ENCODE measurements around the gene RHOB. TPM values are rescaled to one million over a fixed set of nuclear protein-coding genes. Genes with fewer than 3 reads are reported as not detected.

RHOB gene
- total RNA-seq, 1 donor from 2014 or later = 160 TPM

DNA sequence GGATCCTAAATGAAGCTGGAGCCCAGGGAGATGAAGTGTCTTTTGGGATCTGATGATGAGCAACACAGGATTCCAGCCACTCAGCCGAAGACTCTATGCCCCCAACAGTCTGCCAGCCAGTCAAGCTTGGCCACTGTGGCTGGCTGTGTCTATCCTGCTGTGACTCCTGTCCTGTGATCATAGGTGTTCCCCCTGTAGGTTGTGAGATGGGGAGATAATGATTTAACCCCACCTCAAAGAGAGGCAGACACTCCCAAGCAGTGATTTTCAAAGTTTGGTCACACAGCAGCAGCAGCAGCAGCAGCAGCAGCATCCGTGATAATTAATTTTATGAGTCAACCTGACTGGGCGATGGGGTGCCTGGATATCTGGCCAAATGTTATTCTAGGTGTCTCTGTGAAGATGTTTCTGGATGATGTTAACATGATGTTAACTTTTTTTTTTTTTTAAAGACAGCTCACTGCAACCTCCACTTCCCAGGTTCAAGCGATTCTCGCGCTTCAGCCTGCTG lies 21.4 kb upstream of the RHOB start:
- H3K27me3 Mint-ChIP-seq (ENCODE audit: unreplicated experiment) = no peaks in the 10 kb centered on the region
- no peaks in the 10 kb centered on the region for H3K9me3 Mint-ChIP-seq (ENCODE audit: unreplicated experiment)
- peaks cover 47% of the 10 kb centered on the region for H3K4me1 Mint-ChIP-seq (ENCODE audit: unreplicated experiment)
- no peak for TF ChIP-seq CTCF (IDR thresholded peaks at IDR 0.05)
- no peak for DNase-seq (ENCODE audit: extremely low spot score, unreplicated experiment)
- peak overlapping the region; percentile 60 for H3K27ac Mint-ChIP-seq (ENCODE audit: unreplicated experiment)
- no peaks in the 10 kb centered on the region for H3K36me3 Mint-ChIP-seq (ENCODE audit: unreplicated experiment)
- H3K4me3 Mint-ChIP-seq (ENCODE audit: unreplicated experiment) = no peak overlapping the region

DNA sequence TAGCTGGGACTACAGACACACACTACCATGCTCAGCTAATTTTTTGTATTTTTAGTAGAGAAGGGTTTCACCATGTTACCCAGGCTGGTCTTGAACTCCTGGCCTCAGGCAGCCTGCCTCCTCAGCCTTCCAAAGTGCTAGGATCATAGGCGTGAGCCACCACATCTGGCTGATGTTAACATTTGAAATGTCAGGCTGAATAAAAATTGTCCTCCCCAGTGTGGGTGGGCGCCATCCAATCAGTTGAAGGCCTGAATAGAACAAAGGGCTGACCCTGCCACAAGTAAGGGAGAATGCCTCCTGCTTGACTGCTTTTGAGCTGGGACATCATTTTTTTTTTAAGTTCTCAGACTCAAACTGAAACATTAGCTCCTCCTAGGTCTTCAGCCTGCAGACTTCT lies 21.0 kb upstream of the RHOB start:
- Mint-ChIP-seq H3K36me3 (ENCODE audit: unreplicated experiment) (no peaks in the 10 kb centered on the region), H3K27ac (ENCODE audit: unreplicated experiment) (no peak overlapping the region), H3K4me1 (ENCODE audit: unreplicated experiment) (peaks cover 47% of the 10 kb centered on the region), H3K9me3 (ENCODE audit: unreplicated experiment) (no peaks in the 10 kb centered on the region), H3K4me3 (ENCODE audit: unreplicated experiment) (no peak overlapping the region), H3K27me3 (ENCODE audit: unreplicated experiment) (no peaks in the 10 kb centered on the region)
- DNase-seq (ENCODE audit: extremely low spot score, unreplicated experiment) = no peak
- no peak for TF ChIP-seq CTCF (IDR thresholded peaks at IDR 0.05)

- DNase-seq (ENCODE audit: extremely low spot score, unreplicated experiment) = no peak
- Mint-ChIP-seq H3K27me3 (ENCODE audit: unreplicated experiment) (no peaks in the 10 kb centered on the region), H3K36me3 (ENCODE audit: unreplicated experiment) (no peaks in the 10 kb centered on the region), H3K4me3 (ENCODE audit: unreplicated experiment) (no peak overlapping the region), H3K27ac (ENCODE audit: unreplicated experiment) (no peak overlapping the region), H3K9me3 (ENCODE audit: unreplicated experiment) (no peaks in the 10 kb centered on the region), H3K4me1 (ENCODE audit: unreplicated experiment) (peaks cover 29% of the 10 kb centered on the region)
- no peak for TF ChIP-seq CTCF (IDR thresholded peaks at IDR 0.05)
Measured at GRCh38 chr2:20427931-20428526, 18.8 kb upstream of the RHOB start.

- TF ChIP-seq CTCF (IDR thresholded peaks at IDR 0.05) = no peak
- Mint-ChIP-seq H3K9me3 (ENCODE audit: unreplicated experiment) (no peaks in the 10 kb centered on the region), H3K36me3 (ENCODE audit: unreplicated experiment) (no peaks in the 10 kb centered on the region), H3K4me1 (ENCODE audit: unreplicated experiment) (peaks cover 20% of the 10 kb centered on the region), H3K27ac (ENCODE audit: unreplicated experiment) (no peak overlapping the region), H3K27me3 (ENCODE audit: unreplicated experiment) (peaks cover 2% of the 10 kb centered on the region), H3K4me3 (ENCODE audit: unreplicated experiment) (no peak overlapping the region)
- no peak for DNase-seq (ENCODE audit: extremely low spot score, unreplicated experiment)
Measured at GRCh38 chr2:20428717-20429490, 18.0 kb upstream of the RHOB start.

DNA sequence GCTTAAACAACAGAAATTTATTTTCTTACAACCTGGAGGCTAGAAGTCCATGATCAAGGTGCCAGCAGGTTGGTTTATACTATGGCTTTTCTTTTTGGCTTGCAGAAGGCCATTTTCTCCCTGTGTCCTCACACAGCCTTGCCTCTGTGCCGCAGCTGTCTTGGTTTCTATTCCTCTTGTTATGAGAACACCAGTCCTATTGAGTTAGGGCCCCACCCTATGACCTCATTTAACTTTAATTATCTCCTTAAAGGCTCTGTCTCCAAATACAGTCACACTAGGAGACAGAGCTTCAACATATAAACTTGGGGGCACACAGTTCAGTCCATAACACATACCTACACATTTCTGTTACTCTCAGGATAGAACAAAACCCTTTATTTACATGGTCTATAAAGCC lies 17.3 kb upstream of the RHOB start:
- Mint-ChIP-seq H3K27me3 (ENCODE audit: unreplicated experiment) (peaks cover 2% of the 10 kb centered on the region), H3K4me1 (ENCODE audit: unreplicated experiment) (peaks cover 16% of the 10 kb centered on the region), H3K27ac (ENCODE audit: unreplicated experiment) (no peak overlapping the region), H3K9me3 (ENCODE audit: unreplicated experiment) (no peaks in the 10 kb centered on the region), H3K4me3 (ENCODE audit: unreplicated experiment) (no peak overlapping the region), H3K36me3 (ENCODE audit: unreplicated experiment) (no peaks in the 10 kb centered on the region)
- TF ChIP-seq CTCF (IDR thresholded peaks at IDR 0.05) = no peak
- no peak for DNase-seq (ENCODE audit: extremely low spot score, unreplicated experiment)
